H1 (cell line): Measurements from ENCODE around the gene TRAF3IP1. TPM values are rescaled to one million over a fixed set of nuclear protein-coding genes. Genes with fewer than 3 reads are reported as not detected.

Source experiments
- CTCF ChIA-PET: fragments of 300-600 bp; sonication (Branson Sonifier 250); formaldehyde crosslinking; loops from one replicate; lab custom pipeline; 2021; ENCODE audit not compliant: partially characterized antibody; lab: Charles Lee
- POLR2A ChIA-PET: fragments of 300-600 bp; sonication (Branson Sonifier 250); formaldehyde crosslinking; loops from one replicate; lab custom pipeline; 2021; ENCODE audit warnings: inconsistent platforms; ENCODE audit not compliant: partially characterized antibody; lab: Charles Lee
- DNase-seq, 2 experiments: peaks; one replicate each; pipeline versions ENCODE4 v3.0.0 to v3.0.0-alpha.2; 2010 to 2022; ENCODE audit warnings: low spot score in 2 of 2, low read depth in 1 of 2, mixed read lengths in 1 of 2
- FAIRE-seq: peaks from 2 replicates; lab custom pipeline; 2011; peaks lifted over from hg19 to GRCh38; lab: Jason Lieb, UNC
- H2AFZ ChIP-seq: 2 replicates; pipeline ENCODE4 v1.8.1; 2012; ENCODE audit warnings: low read length, inconsistent platforms
- H2AK5ac ChIP-seq: 2 replicates; pipeline ENCODE4 v1.6.1; 2013; ENCODE audit warnings: low read depth, low read length
- H2BK120ac ChIP-seq: replicated peaks from 2 replicates; pipeline ENCODE3; 2013; ENCODE audit warnings: low read depth, low read length, inconsistent platforms
- H2BK12ac ChIP-seq: 2 replicates; pipeline ENCODE4 v1.6.1; 2013; ENCODE audit warnings: low read depth, low read length
- H2BK15ac ChIP-seq: 2 replicates; pipeline ENCODE4 v1.6.1; 2013; ENCODE audit warnings: low read length
- H2BK20ac ChIP-seq: 2 replicates; pipeline ENCODE4 v1.6.1; 2013; ENCODE audit warnings: low read length
- H2BK5ac ChIP-seq: 2 replicates; pipeline ENCODE4 v1.6.1; 2013; ENCODE audit warnings: low read depth, low read length
- H3K14ac ChIP-seq: 2 replicates; pipeline ENCODE4 v1.6.1; 2013; ENCODE audit warnings: inconsistent platforms; ENCODE audit not compliant: insufficient read length
- H3K18ac ChIP-seq: 2 replicates; pipeline ENCODE4 v1.6.1; 2013; ENCODE audit warnings: low read length; ENCODE audit errors: extremely low read depth
- H3K23ac ChIP-seq: 2 replicates; pipeline ENCODE4 v1.6.1; 2013; ENCODE audit warnings: inconsistent platforms; ENCODE audit not compliant: insufficient read length
- H3K23me2 ChIP-seq: 2 replicates; pipeline ENCODE4 v1.6.1; 2013; ENCODE audit warnings: low read depth, low read length
- H3K27ac ChIP-seq: 2 replicates; pipeline ENCODE4 v1.6.1; 2011; ENCODE audit warnings: low read depth, low read length, inconsistent platforms
- H3K27me3 ChIP-seq, 4 experiments: replicated peaks in 1 of 4; 1 replicate in 1 of 4; 2 replicates in 3 of 4; pipeline versions ENCODE4 v1.6.1 to v1.8.1; 2011 to 2013; ENCODE audit warnings: low read length in 3 of 4, mild to moderate bottlenecking in 3 of 4, inconsistent platforms in 2 of 4, mixed read lengths in 2 of 4, moderate library complexity in 1 of 4; ENCODE audit not compliant: control insufficient read depth in 3 of 4, insufficient read depth in 3 of 4; ENCODE audit errors: extremely low read depth in 1 of 4
- H3K36me3 ChIP-seq, 4 experiments: 2 replicates each; pipeline versions ENCODE4 v1.6.1 to v1.8.1; 2011 to 2013; ENCODE audit warnings: mild to moderate bottlenecking in 4 of 4, low read length in 3 of 4, moderate library complexity in 2 of 4, control low read depth in 1 of 4, inconsistent platforms in 1 of 4; ENCODE audit not compliant: insufficient read depth in 4 of 4, control insufficient read depth in 2 of 4
- H3K4ac ChIP-seq: replicated peaks from 2 replicates; pipeline ENCODE3; 2013; ENCODE audit warnings: low read length, low read depth, mixed read lengths, inconsistent platforms; ENCODE audit not compliant: insufficient read length
- H3K4me1 ChIP-seq, 4 experiments: replicated peaks in 1 of 4; 1 replicate in 1 of 4; 2 replicates in 3 of 4; pipeline versions ENCODE4 v1.6.1 to v1.8.1; 2011 to 2013; ENCODE audit warnings: low read length in 3 of 4, inconsistent platforms in 2 of 4, mixed read lengths in 1 of 4; ENCODE audit not compliant: insufficient read depth in 4 of 4, control insufficient read depth in 3 of 4
- H3K4me2 ChIP-seq, 2 experiments: 2 replicates each; pipeline versions ENCODE4 v1.6.1 to v1.8.1; 2011 to 2013; ENCODE audit warnings: low read depth in 2 of 2, low read length in 2 of 2, control low read depth in 1 of 2, inconsistent platforms in 1 of 2, mild to moderate bottlenecking in 1 of 2; ENCODE audit not compliant: insufficient read depth in 1 of 2
- H3K4me3 ChIP-seq, 4 experiments: fragments of 200-600, 300-600 bp in 1 of 4; sonication (generic), shearing (Covaris generic), sonication (Bioruptor Twin) in 1 of 4; 2 replicates each; pipeline versions ENCODE4 v1.5.1 to v1.8.1; 2011 to 2016; ENCODE audit warnings: low read length in 4 of 4, low read depth in 3 of 4, control low read depth in 2 of 4, inconsistent platforms in 2 of 4, mild to moderate bottlenecking in 2 of 4, mixed read lengths in 1 of 4, moderate library complexity in 1 of 4; ENCODE audit not compliant: insufficient read depth in 2 of 4; ENCODE audit errors: extremely low read depth in 1 of 4
- H3K56ac ChIP-seq: replicated peaks from 2 replicates; pipeline ENCODE3; 2013; ENCODE audit warnings: low read depth, mild to moderate bottlenecking, mixed read lengths, low read length, inconsistent platforms; ENCODE audit not compliant: insufficient read length
- H3K79me1 ChIP-seq: 2 replicates; pipeline ENCODE4 v1.6.1; 2013; ENCODE audit warnings: low read depth, low read length, control low read depth
- H3K79me2 ChIP-seq, 2 experiments: 2 replicates each; pipeline versions ENCODE4 v1.6.1 to v1.8.1; 2012 to 2013; ENCODE audit warnings: low read length in 2 of 2, mild to moderate bottlenecking in 2 of 2, inconsistent platforms in 1 of 2; ENCODE audit not compliant: insufficient read depth in 2 of 2, control insufficient read depth in 1 of 2
- H3K9ac ChIP-seq, 4 experiments: replicated peaks in 1 of 4; 1 replicate in 1 of 4; 2 replicates in 3 of 4; pipeline versions ENCODE4 v1.6.1 to v1.8.1; 2011 to 2013; ENCODE audit warnings: low read depth in 3 of 4, low read length in 3 of 4, control low read depth in 2 of 4, mild to moderate bottlenecking in 2 of 4, moderate library complexity in 2 of 4, inconsistent platforms in 1 of 4; ENCODE audit errors: extremely low read depth in 1 of 4
- H3K9me3 ChIP-seq, 2 experiments: 2 replicates each; pipeline versions ENCODE4 v1.6.1 to v1.8.1; 2012 to 2013; ENCODE audit warnings: mild to moderate bottlenecking in 2 of 2, moderate library complexity in 2 of 2, control low read depth in 1 of 2, inconsistent platforms in 1 of 2, low read depth in 1 of 2, low read length in 1 of 2, mixed read lengths in 1 of 2; ENCODE audit not compliant: insufficient read depth in 2 of 2
- H4K20me1 ChIP-seq, 2 experiments: replicated peaks in 1 of 2; 2 replicates each; pipeline versions ENCODE3 to v1.8.1; 2011 to 2013; ENCODE audit warnings: inconsistent platforms in 2 of 2, low read length in 2 of 2, mild to moderate bottlenecking in 1 of 2; ENCODE audit not compliant: insufficient read depth in 2 of 2, control insufficient read depth in 1 of 2
- H4K5ac ChIP-seq: 2 replicates; pipeline ENCODE4 v1.6.1; 2013; ENCODE audit warnings: low read length, low read depth, mixed read lengths, inconsistent platforms; ENCODE audit not compliant: insufficient read length
- H4K8ac ChIP-seq: 2 replicates; pipeline ENCODE4 v1.8.0; 2013; ENCODE audit warnings: mild to moderate bottlenecking, moderate library complexity, low read length, inconsistent platforms; ENCODE audit not compliant: insufficient read depth; ENCODE audit errors: extremely low read depth
- H4K91ac ChIP-seq: replicated peaks from 2 replicates; pipeline ENCODE3; 2013; ENCODE audit warnings: low read length, mixed read lengths, inconsistent platforms; ENCODE audit not compliant: insufficient read length
- ASH2L ChIP-seq: fragments of 200-600, 300-600 bp; sonication (generic); IDR thresholded peaks from one replicate; pipeline ENCODE4 v1.7.1; 2017; ENCODE audit warnings: low read length
- BCL11A ChIP-seq, 2 experiments: IDR thresholded peaks; one replicate each; pipeline ENCODE4 v1.6.1; 2011; ENCODE audit warnings: low read depth in 2 of 2, low read length in 2 of 2, mild to moderate bottlenecking in 2 of 2
- CEBPB ChIP-seq: IDR thresholded peaks from 2 replicates; pipeline ENCODE4 v1.6.1; 2012; ENCODE audit warnings: low read depth, low read length
- EP300 ChIP-seq, 2 experiments: IDR thresholded peaks; 1 replicate in 1 of 2; 2 replicates in 1 of 2; pipeline ENCODE4 v1.6.1; 2011 to 2012; ENCODE audit warnings: low read depth in 2 of 2, low read length in 2 of 2, mild to moderate bottlenecking in 2 of 2, borderline replicate concordance in 1 of 2, inconsistent platforms in 1 of 2, moderate library complexity in 1 of 2
- FOSL1 ChIP-seq: IDR thresholded peaks from 2 replicates; pipeline ENCODE4 v1.6.1; 2011; ENCODE audit warnings: mild to moderate bottlenecking, low read depth, low read length, moderate library complexity; ENCODE audit not compliant: insufficient read depth
- JUND ChIP-seq: IDR thresholded peaks from 2 replicates; pipeline ENCODE4 v1.6.1; 2011; ENCODE audit warnings: mild to moderate bottlenecking, improper control_type of control experiment, low read length
- NRF1 ChIP-seq: IDR thresholded peaks from 2 replicates; pipeline ENCODE4 v1.6.1; 2011; ENCODE audit warnings: mild to moderate bottlenecking, low read depth, low read length, improper control_type of control experiment
- PHF8 ChIP-seq: fragments of 200-600 bp; sonication (generic); conservative IDR thresholded peaks from 2 replicates; pipeline ENCODE4 v1.7.1; 2012; ENCODE audit warnings: low read depth, mild to moderate bottlenecking, inconsistent platforms, low read length, moderate library complexity
- POLR2AphosphoS5 ChIP-seq: IDR thresholded peaks from 2 replicates; pipeline ENCODE4 v1.6.1; 2011; ENCODE audit warnings: low read depth, low read length
- SP1 ChIP-seq: IDR thresholded peaks from 2 replicates; pipeline ENCODE4 v1.6.1; 2011; ENCODE audit warnings: low read depth, low read length
- SP4 ChIP-seq: IDR thresholded peaks from 2 replicates; pipeline ENCODE4 v1.6.1; 2012; ENCODE audit warnings: low read length, inconsistent platforms
- SRF ChIP-seq: IDR thresholded peaks from 2 replicates; pipeline ENCODE4 v1.6.1; 2011; ENCODE audit warnings: mild to moderate bottlenecking, low read depth, low read length, moderate library complexity
- SUZ12 ChIP-seq: fragments of 200-600 bp; sonication (generic); IDR thresholded peaks from 2 replicates; pipeline ENCODE4 v1.6.1; 2012; ENCODE audit warnings: mild to moderate bottlenecking, inconsistent platforms, low read length, moderate library complexity, mixed read lengths
- YY1 ChIP-seq: IDR thresholded peaks from 2 replicates; pipeline ENCODE4 v1.6.1; 2011; ENCODE audit warnings: low read depth, mild to moderate bottlenecking, low read length
- WGBS, 2 experiments: shearing (Covaris generic) in 1 of 2; methylation state at CpG; one replicate each; pipeline versions ENCODE4 v1.1.6 to v1.1.7; 2013 to 2015; ENCODE audit warnings: low lambda C conversion rate in 2 of 2, mixed read lengths in 2 of 2, inconsistent platforms in 1 of 2, low coverage in 1 of 2, missing lambda C conversion rate in 1 of 2; ENCODE audit not compliant: insufficient replicate concordance in 2 of 2, insufficient coverage in 1 of 2, insufficient read length in 1 of 2; ENCODE audit errors: extremely low coverage in 1 of 2, missing lambda C conversion rate in 1 of 2; 5-methylcytosine and 5-hydroxymethylcytosine counted together
- polyA plus RNA-seq, 7 experiments: library from polyadenylated mRNA; depleted of rRNA in 3 of 7; stranded (reverse) in 5 of 7; unstranded in 2 of 7; fragments of >200 nt in 5 of 7; fragments of 200-250 nt in 2 of 7; gene quantifications; 1 replicate in 5 of 7; 2 replicates in 1 of 7; 4 replicates in 1 of 7; pipeline versions ENCODE4 v1.2.1 to v1.2.3, GENCODE V29; 2011 to 2013; ENCODE audit warnings: missing spikeins in 2 of 7, mixed read lengths in 2 of 7
- total RNA-seq: library from RNA; stranded (reverse); fragmentation: NEBNext Ultra II Directional; extraction: Animal tissue kit (Norgen Biotek cat#: 25700); gene quantifications from 2 replicates; pipeline ENCODE4 v1.2.1, GENCODE V29; 2021
- TF ChIP-seq, protein P1 (sequence below): IDR thresholded peaks from 2 replicates; pipeline ENCODE4 v1.6.1; 2011; ENCODE audit warnings: low read depth, mild to moderate bottlenecking, low read length; ENCODE audit not compliant: insufficient read depth

Gene TRAF3IP1
- total and polyA plus RNA-seq, 2 of the 8 experiments (the other 6 are each of a cell fraction or from before 2014, with no cell fraction given) = 2.3 to 17.5 TPM

DNA sequence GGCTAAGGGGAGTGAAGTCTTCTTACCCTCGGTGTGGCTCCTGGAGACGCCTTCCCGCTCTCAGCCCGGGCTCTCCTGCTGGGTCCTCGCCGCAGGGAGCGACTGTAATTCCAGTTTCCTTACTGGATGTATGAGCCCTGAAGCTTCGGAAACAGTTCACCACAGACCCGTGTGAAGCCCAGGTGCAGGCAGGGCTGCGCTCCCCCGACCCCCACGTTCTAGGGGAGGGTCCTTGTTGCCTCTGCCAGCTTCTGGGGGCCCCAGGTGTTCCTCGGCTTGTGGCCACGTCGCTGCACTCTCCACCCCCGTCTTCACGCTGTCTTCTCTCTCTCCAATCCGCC is 101.3 kb downstream of the TRAF3IP1 start:
- Histone ChIP-seq H3K14ac (no peak overlapping the region), H2BK12ac (peak overlapping the region; percentile 75), H4K20me1 (no peaks in the 10 kb centered on the region), H4K8ac (peak overlapping the region; percentile 64), H3K27me3 (no peaks in the 10 kb centered on the region), H3K36me3 (no peaks in the 10 kb centered on the region), H2BK15ac (no peak overlapping the region), H2BK120ac (no peak overlapping the region), H2BK5ac (no peak overlapping the region), H3K4ac (no peak overlapping the region), H3K4me1 (peaks cover 0 to 23% (median 16%) of the 10 kb centered on the region in 4 experiments; a peak in 6 of 7 replicates), H3K27ac (no peak overlapping the region), H4K5ac (no peak overlapping the region), H3K4me3 (peak overlapping the region in 2 of 4 experiments; percentile 0 to 13; a peak in 1 of 8 replicates), H3K79me1 (peaks cover 3% of the 10 kb centered on the region; the same call in 1 of the 2 replicates), H2AFZ (no peak overlapping the region), H3K56ac (no peak overlapping the region), H3K9ac (no peak overlapping the region), H4K91ac (no peak overlapping the region), H3K18ac (no peak overlapping the region), H2AK5ac (no peak overlapping the region), H3K79me2 (no peaks in the 10 kb centered on the region), H3K23me2 (peaks cover 5% of the 10 kb centered on the region; the same call in 1 of the 2 replicates), H3K9me3 (no peaks in the 10 kb centered on the region), H3K4me2 (peak overlapping the region; percentile 16 to 23; a peak in 2 of 4 replicates), H2BK20ac (0 out of 2 replicates have a peak overlapping the region, but pooled peaks have one; percentile 48), H3K23ac (no peak overlapping the region)
- POLR2A ChIA-PET = interaction anchor here (0.7 to 1.9 kb wide), 2 partner anchors 13 to 25 kb away, joined by 3 to 5 read pairs; no protein-coding TSS in a partner anchor
- DNase-seq = no peak
- no peak for FAIRE-seq
- CTCF ChIA-PET = interaction anchor here (1.1 to 2.6 kb wide), 4 partner anchors 10 to 54 kb away, joined by 3 to 8 read pairs (median 4); no protein-coding TSS in a partner anchor
- 63% methylated on average over 17 of the region's 18 CpGs; no CpG with 5 or more reads in 1 of the 2 experiments for WGBS, 2 experiments
- TF ChIP-seq POLR2AphosphoS5 (no peak), FOSL1 (no peak), EP300 (IDR thresholded peaks at IDR 0.05; ENCODE audit: borderline replicate concordance in 1 of 2, low read depth in 2 of 2, low read length in 2 of 2) (no peak), SP1 (no peak), SRF (no peak), YY1 (no peak), PHF8 (no peak), JUND (no peak), CEBPB (no peak), SUZ12 (no peak), SP4 (no peak), ASH2L (no peak), BCL11A (IDR thresholded peaks at IDR 0.05; ENCODE audit: low read depth in 2 of 2, low read length in 2 of 2) (no peak), NRF1 (no peak)
- TF ChIP-seq, protein P1, sequence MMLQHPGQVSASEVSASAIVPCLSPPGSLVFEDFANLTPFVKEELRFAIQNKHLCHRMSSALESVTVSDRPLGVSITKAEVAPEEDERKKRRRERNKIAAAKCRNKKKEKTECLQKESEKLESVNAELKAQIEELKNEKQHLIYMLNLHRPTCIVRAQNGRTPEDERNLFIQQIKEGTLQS = no peak
